ENCODE data around the gene ZBTB11.

DNA sequence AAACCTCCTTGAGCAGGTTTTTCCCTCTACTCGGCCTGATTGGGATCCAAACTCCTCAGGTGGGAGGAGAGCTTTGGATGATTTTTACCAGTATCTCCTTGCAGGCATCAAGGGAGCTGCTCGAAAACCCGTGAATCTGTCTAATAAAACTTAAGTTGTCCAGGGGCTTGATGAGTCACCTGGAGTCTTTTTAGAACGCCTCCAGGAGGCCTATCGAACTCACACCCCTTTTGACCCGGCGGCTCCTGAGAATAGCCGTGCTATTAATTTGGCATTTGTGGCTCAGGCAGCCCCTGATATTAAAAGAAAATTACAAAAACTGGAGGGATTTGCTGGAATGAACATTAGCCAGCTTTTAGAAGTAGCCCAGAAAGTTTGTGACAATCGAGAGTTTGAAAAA, 41.6 kb downstream of the ZBTB11 start:
- no peak for TF ChIP-seq CTCF (IDR thresholded peaks at IDR 0.05)
- TF ChIP-seq POLR2A (IDR thresholded peaks at IDR 0.05), result no peak

All from lower leg skin (tissue), 3 donors.